HepG2 (cell line): ENCODE data around the gene MCC. TPM values are rescaled to one million over a fixed set of nuclear protein-coding genes. Genes with fewer than 3 reads are reported as not detected.

ENCODE experiments used
- ATAC-seq: fragments of 200-7000 bp; cut with Tn5 transposase; 3 replicates; pipeline ENCODE4 v1.9.1; 2020; ENCODE audit warnings: mild to moderate bottlenecking, moderate library complexity
- BruUV-seq: library from RNA; stranded (reverse); fragments of 400-500 nt; replicated peaks from 2 replicates; lab custom pipeline; 2021; lab: Mats Ljungman, UMichigan
- CTCF ChIA-PET: fragments of 300-600 bp; formaldehyde crosslinking; extraction: SDS; loops from one replicate; lab custom pipeline; 2021; ENCODE audit warnings: low total read pairs, inconsistent platforms, low intra/inter-chr PET ratio; lab: Yijun Ruan, JAX
- POLR2A ChIA-PET: fragments of 350-600 bp; sonication (Branson Sonifier 250); formaldehyde crosslinking; loops from one replicate; lab custom pipeline; 2020; ENCODE audit warnings: antibody characterized with exemption, inconsistent platforms; lab: Yijun Ruan, JAX
- DNase-seq: peaks from one replicate; pipeline ENCODE4 v3.0.0-alpha.2; 2015; ENCODE audit warnings: low spot score
- FAIRE-seq: peaks from 3 replicates; lab custom pipeline; 2011; peaks lifted over from hg19 to GRCh38; lab: Jason Lieb, UNC
- H2AFZ ChIP-seq: one replicate; pipeline ENCODE4 v1.6.1; 2011; ENCODE audit warnings: low read length, inconsistent platforms
- H3K27ac ChIP-seq: fragments of 300-600 bp; 3 replicates; pipeline ENCODE4 v1.8.0; 2011; ENCODE audit warnings: mixed run types, mild to moderate bottlenecking, mixed read lengths, low read length, inconsistent platforms; ENCODE audit not compliant: insufficient read depth; ENCODE audit errors: extremely low read length
- H3K27me3 ChIP-seq, 2 experiments: fragments of 200-600 bp in 1 of 2; 2 replicates in 1 of 2; 3 replicates in 1 of 2; pipeline versions ENCODE4 v1.6.0 to v1.8.0; 2011; ENCODE audit warnings: low read length in 2 of 2, mild to moderate bottlenecking in 2 of 2, moderate library complexity in 2 of 2, inconsistent platforms in 1 of 2; ENCODE audit not compliant: insufficient read depth in 2 of 2, control insufficient read depth in 1 of 2
- H3K36me3 ChIP-seq, 2 experiments: fragments of 200-600 bp in 1 of 2; replicated peaks in 1 of 2; 2 replicates in 1 of 2; 3 replicates in 1 of 2; pipeline versions ENCODE4 v1.5.1 to v1.8.0; 2011; ENCODE audit warnings: low read length in 2 of 2, inconsistent platforms in 1 of 2; ENCODE audit not compliant: insufficient read depth in 2 of 2, control insufficient read depth in 1 of 2
- H3K4me1 ChIP-seq: 2 replicates; pipeline ENCODE4 v1.5.1; 2012; ENCODE audit warnings: low read length, inconsistent platforms; ENCODE audit not compliant: insufficient read depth
- H3K4me2 ChIP-seq: 2 replicates; pipeline ENCODE4 v1.6.0; 2011; ENCODE audit warnings: low read depth, low read length, inconsistent platforms
- H3K4me3 ChIP-seq, 3 experiments: fragments of 200-600 bp in 1 of 3; sonication (generic), shearing (Covaris generic) in 1 of 3; replicated peaks in 1 of 3; 2 replicates each; pipeline ENCODE4 v1.5.1; 2011 to 2016; ENCODE audit warnings: low read length in 3 of 3, inconsistent platforms in 2 of 3, low read depth in 2 of 3, mild to moderate bottlenecking in 2 of 3, control low read depth in 1 of 3, mixed read lengths in 1 of 3; ENCODE audit not compliant: insufficient read depth in 1 of 3
- H3K79me2 ChIP-seq: one replicate; pipeline ENCODE4 v1.6.1; 2011; ENCODE audit warnings: low read length, inconsistent platforms; ENCODE audit not compliant: insufficient read depth
- H3K9ac ChIP-seq: 2 replicates; pipeline ENCODE4 v1.6.0; 2011; ENCODE audit warnings: mild to moderate bottlenecking, low read depth, low read length, inconsistent platforms; ENCODE audit not compliant: insufficient read depth
- H3K9me3 ChIP-seq: 2 replicates; pipeline ENCODE4 v1.5.1; 2012; ENCODE audit warnings: mild to moderate bottlenecking, low read length
- H4K20me1 ChIP-seq: 2 replicates; pipeline ENCODE4 v1.6.0; 2011; ENCODE audit warnings: inconsistent platforms, mild to moderate bottlenecking, low read length, moderate library complexity; ENCODE audit not compliant: insufficient read depth
- ARNTL ChIP-seq: sonication (generic); formaldehyde crosslinking; IDR thresholded peaks from 2 replicates; pipeline ENCODE4 v1.4.0; 2020; ENCODE audit warnings: mild to moderate bottlenecking, missing genetic modification reagents
- FLYWCH1 ChIP-seq: sonication (generic); formaldehyde crosslinking; IDR thresholded peaks from 2 replicates; pipeline ENCODE4 v1.8.1; 2023; ENCODE audit warnings: mild to moderate bottlenecking, missing genetic modification reagents
- FOSL2 ChIP-seq: sonication (generic); formaldehyde crosslinking; IDR thresholded peaks from 2 replicates; pipeline ENCODE4 v1.4.0; 2020; ENCODE audit warnings: missing genetic modification reagents
- FOXO1 ChIP-seq: sonication (generic); formaldehyde crosslinking; IDR thresholded peaks from 2 replicates; pipeline ENCODE4 v1.4.0; 2020; ENCODE audit warnings: missing genetic modification reagents
- HHEX ChIP-seq: IDR thresholded peaks from 2 replicates; pipeline ENCODE4 v1.6.1; 2016; ENCODE audit warnings: control low read depth
- MBNL3 ChIP-seq: fragments of 250-450 bp; sonication (Bioruptor Pico); conservative IDR thresholded peaks from 2 replicates; pipeline ENCODE4 v1.8.0; 2022; ENCODE audit warnings: mild to moderate bottlenecking, inconsistent platforms
- NFIC ChIP-seq: IDR thresholded peaks from 2 replicates; pipeline ENCODE4 v1.6.1; 2012; ENCODE audit warnings: mild to moderate bottlenecking, low read length, inconsistent platforms
- SAFB2 ChIP-seq: sonication (generic); formaldehyde crosslinking; IDR thresholded peaks from 2 replicates; pipeline ENCODE4 v1.5.1; 2020; ENCODE audit warnings: missing genetic modification reagents, low read depth, mild to moderate bottlenecking, borderline replicate concordance
- SNAPC2 ChIP-seq: sonication (generic); formaldehyde crosslinking; IDR thresholded peaks from 2 replicates; pipeline ENCODE4 v1.8.1; 2022; ENCODE audit warnings: mild to moderate bottlenecking, missing genetic modification reagents
- SNRNP70 ChIP-seq: fragments of 200-400 bp; formaldehyde crosslinking; IDR thresholded peaks from 2 replicates; pipeline ENCODE4 v1.6.1; 2017; ENCODE audit warnings: mild to moderate bottlenecking, low read depth, low read length, moderate library complexity
- SPEN ChIP-seq: sonication (generic); formaldehyde crosslinking; IDR thresholded peaks from 2 replicates; pipeline ENCODE4 v1.5.1; 2020; ENCODE audit warnings: low read depth, mild to moderate bottlenecking, missing genetic modification reagents
- TCF7 ChIP-seq: sonication (generic); IDR thresholded peaks from 2 replicates; pipeline ENCODE4 v1.6.1; 2016; ENCODE audit warnings: antibody characterized with exemption, low read depth
- TEAD3 ChIP-seq: optimal IDR thresholded peaks from 2 replicates; pipeline ENCODE3; 2016; ENCODE audit warnings: borderline replicate concordance
- ZEB1 ChIP-seq: IDR thresholded peaks from 2 replicates; pipeline ENCODE4 v1.6.1; 2012; ENCODE audit warnings: mild to moderate bottlenecking, low read depth, inconsistent platforms; ENCODE audit not compliant: insufficient replicate concordance
- ZNF496 ChIP-seq: sonication (generic); formaldehyde crosslinking; IDR thresholded peaks from 2 replicates; pipeline ENCODE4 v1.8.1; 2023; ENCODE audit warnings: mild to moderate bottlenecking, moderate library complexity, missing genetic modification reagents; ENCODE audit not compliant: insufficient replicate concordance
- ZSCAN31 ChIP-seq: sonication (generic); formaldehyde crosslinking; IDR thresholded peaks from 2 replicates; pipeline ENCODE4 v1.5.0; 2020; ENCODE audit warnings: low read depth, mild to moderate bottlenecking, missing genetic modification reagents
- WGBS: methylation state at CpG from one replicate; pipeline ENCODE4 v1.1.6; 2017; ENCODE audit warnings: low lambda C conversion rate; 5-methylcytosine and 5-hydroxymethylcytosine counted together
- in situ Hi-C: cut with HindIII; loops from 2 replicates; pipeline ENCODE4 v1.10.0; 2017; ENCODE audit warnings: low pct_unique_long_range_greater_than_20kb; ENCODE audit not compliant: extremely low pct_ligation_motif_present
- intact Hi-C: fragments of 100-400 bp; cut with micrococcal nuclease; formaldehyde crosslinking; loops from one replicate; pipeline ENCODE4 v1.10.0; 2022; ENCODE audit not compliant: unreplicated experiment
- polyA plus RNA-seq, 8 experiments: library from polyadenylated mRNA; depleted of rRNA in 3 of 8; stranded (reverse) in 7 of 8; unstranded in 1 of 8; fragments of >200 nt; fragmentation: Illumina TruSeq in 4 of 8; extraction: Trizol in 4 of 8; gene quantifications; 2 replicates each; pipeline versions ENCODE4 v1.2.1 to v1.2.3, GENCODE V29; 2011 to 2016; ENCODE audit warnings: low read depth in 4 of 8, missing spikeins in 1 of 8, mixed read lengths in 1 of 8; ENCODE audit not compliant: insufficient read depth in 1 of 8
- total RNA-seq, 5 experiments: library from RNA; depleted of rRNA; stranded (reverse); fragments of >200 nt; fragmentation: Illumina TruSeq; extraction: Trizol; gene quantifications; 2 replicates each; pipeline ENCODE4 v1.2.3, GENCODE V29; 2016; ENCODE audit warnings: low read depth in 1 of 5
- TF ChIP-seq, protein P1 (sequence below): sonication (generic); formaldehyde crosslinking; IDR thresholded peaks from 2 replicates; pipeline ENCODE4 v1.5.0; 2020; ENCODE audit warnings: mild to moderate bottlenecking, low read depth, missing genetic modification reagents, borderline replicate concordance
- TF ChIP-seq, protein P2 (sequence below): IDR thresholded peaks from 2 replicates; pipeline ENCODE4 v1.6.1; 2016
- TF ChIP-seq, protein P3 (sequence below): sonication (generic); formaldehyde crosslinking; IDR thresholded peaks from 2 replicates; pipeline ENCODE4 v1.8.1; 2023; ENCODE audit warnings: mild to moderate bottlenecking, inconsistent platforms, moderate library complexity, missing genetic modification reagents, borderline replicate concordance
- TF ChIP-seq, protein P4 (sequence below): sonication (generic); formaldehyde crosslinking; IDR thresholded peaks from 2 replicates; pipeline ENCODE4 v1.4.0; 2020; ENCODE audit warnings: mild to moderate bottlenecking, missing genetic modification reagents
- TF ChIP-seq, protein P5 (sequence below): sonication (generic); formaldehyde crosslinking; IDR thresholded peaks from 2 replicates; pipeline ENCODE4 v1.4.0; 2020; ENCODE audit warnings: missing genetic modification reagents, borderline replicate concordance

Gene MCC
- total and polyA plus RNA-seq, 2 of the 13 experiments (the other 11 are each of a cell fraction or from before 2014, with no cell fraction given), result 0.55 to 2.4 TPM

DNA sequence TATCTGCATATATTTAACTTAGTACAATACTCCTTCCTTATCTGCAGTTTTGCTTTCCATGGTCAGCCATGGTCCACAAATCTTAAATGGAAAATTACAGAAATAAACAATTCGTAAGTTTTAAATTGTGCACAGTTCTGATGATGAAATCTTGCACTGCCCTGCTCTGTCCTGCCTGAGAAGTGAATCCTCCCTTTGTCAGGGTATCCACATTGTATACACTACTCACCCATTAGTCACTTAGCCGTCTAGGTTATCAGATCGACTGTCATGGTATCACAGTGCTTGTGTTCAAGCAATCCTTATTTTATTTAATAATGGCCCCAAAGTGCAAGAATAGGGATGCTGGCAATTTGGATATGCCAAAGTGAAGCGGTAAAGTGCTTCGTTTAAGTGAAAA, 16.9 kb upstream of the MCC start (continued):
- TF ChIP-seq, protein P1, sequence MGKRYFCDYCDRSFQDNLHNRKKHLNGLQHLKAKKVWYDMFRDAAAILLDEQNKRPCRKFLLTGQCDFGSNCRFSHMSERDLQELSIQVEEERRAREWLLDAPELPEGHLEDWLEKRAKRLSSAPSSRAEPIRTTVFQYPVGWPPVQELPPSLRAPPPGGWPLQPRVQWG, result no peak
- TF ChIP-seq SPEN (CRISPR knock-in tag) (no peak), MBNL3 (CRISPR knock-in tag) (no peak), ZEB1 (no peak), FOXO1 (CRISPR knock-in tag) (no peak), FLYWCH1 (CRISPR knock-in tag) (no peak), FOSL2 (peak; percentile 56; the same call in 1 of the 2 replicates)
- TF ChIP-seq, protein P2, sequence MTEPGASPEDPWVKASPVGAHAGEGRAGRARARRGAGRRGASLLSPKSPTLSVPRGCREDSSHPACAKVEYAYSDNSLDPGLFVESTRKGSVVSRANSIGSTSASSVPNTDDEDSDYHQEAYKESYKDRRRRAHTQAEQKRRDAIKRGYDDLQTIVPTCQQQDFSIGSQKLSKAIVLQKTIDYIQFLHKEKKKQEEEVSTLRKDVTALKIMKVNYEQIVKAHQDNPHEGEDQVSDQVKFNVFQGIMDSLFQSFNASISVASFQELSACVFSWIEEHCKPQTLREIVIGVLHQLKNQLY, result no peak
- TF ChIP-seq, protein P3, sequence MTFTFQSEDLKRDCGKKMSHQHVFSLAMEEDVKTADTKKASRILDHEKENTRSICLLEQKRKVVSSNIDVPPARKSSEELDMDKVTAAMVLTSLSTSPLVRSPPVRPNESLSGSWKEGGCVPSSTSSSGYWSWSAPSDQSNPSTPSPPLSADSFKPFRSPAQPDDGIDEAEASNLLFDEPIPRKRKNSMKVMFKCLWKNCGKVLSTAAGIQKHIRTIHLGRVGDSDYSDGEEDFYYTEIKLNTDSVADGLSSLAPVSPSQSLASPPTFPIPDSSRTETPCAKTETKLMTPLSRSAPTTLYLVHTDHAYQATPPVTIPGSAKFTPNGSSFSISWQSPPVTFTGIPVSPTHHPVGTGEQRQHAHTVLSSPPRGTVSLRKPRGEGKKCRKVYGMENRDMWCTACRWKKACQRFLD (CRISPR knock-in tag), result no peak

DNA sequence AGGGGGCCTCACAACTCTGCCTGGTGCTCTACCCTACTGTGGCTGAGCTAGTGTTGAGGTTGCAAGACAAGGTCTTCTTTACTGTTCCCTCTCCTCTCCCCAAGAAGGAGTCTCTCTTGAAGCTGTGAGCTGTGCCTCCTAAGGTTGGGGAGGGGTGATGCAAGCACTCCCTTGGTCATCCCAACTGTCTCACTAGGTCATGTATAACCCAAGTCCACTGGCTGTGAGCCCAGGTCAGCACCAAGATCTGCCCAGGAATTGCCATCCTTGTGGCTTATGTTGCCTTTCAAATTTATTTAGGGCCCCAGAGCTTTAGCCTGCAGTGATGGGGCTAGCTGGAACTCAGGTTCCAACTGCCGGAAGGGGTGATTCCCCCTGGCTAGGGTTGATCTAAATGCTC, 14.9 kb upstream of the MCC start:
- Histone ChIP-seq H3K79me2 (no peaks in the 10 kb centered on the region), H3K9me3 (no peaks in the 10 kb centered on the region), H3K4me1 (no peaks in the 10 kb centered on the region), H3K36me3 (no peaks in the 10 kb centered on the region), H4K20me1 (no peaks in the 10 kb centered on the region), H3K9ac (no peak overlapping the region), H3K4me2 (no peak overlapping the region), H3K4me3 (no peak overlapping the region), H3K27me3 (no peaks in the 10 kb centered on the region; a peak in 2 of 5 replicates), H2AFZ (no peak overlapping the region), H3K27ac (no peak overlapping the region)
- no peak for FAIRE-seq
- intact Hi-C loops (no loop called here), in situ Hi-C loops (loop anchor here (25.0 kb wide), 1 partner anchor 466 kb away; no protein-coding TSS in a partner anchor)
- BruUV-seq, result no TSS peak
- ChIA-PET CTCF (no interaction called here), POLR2A (interaction anchor here (1.2 kb wide), 1 partner anchor 15 kb away, joined by 3 read pairs; the partner anchor contains the start of gene MCC)
- DNase-seq, result no peak
- ATAC-seq, result no peak
- WGBS, result no CpG with 5 or more reads among the region's 1 CpG
- no peak for TF ChIP-seq TEAD3 (CRISPR knock-in tag)
- no peak for TF ChIP-seq SAFB2 (CRISPR knock-in tag)
- no peak for TF ChIP-seq ZNF496
- TF ChIP-seq, protein P4, sequence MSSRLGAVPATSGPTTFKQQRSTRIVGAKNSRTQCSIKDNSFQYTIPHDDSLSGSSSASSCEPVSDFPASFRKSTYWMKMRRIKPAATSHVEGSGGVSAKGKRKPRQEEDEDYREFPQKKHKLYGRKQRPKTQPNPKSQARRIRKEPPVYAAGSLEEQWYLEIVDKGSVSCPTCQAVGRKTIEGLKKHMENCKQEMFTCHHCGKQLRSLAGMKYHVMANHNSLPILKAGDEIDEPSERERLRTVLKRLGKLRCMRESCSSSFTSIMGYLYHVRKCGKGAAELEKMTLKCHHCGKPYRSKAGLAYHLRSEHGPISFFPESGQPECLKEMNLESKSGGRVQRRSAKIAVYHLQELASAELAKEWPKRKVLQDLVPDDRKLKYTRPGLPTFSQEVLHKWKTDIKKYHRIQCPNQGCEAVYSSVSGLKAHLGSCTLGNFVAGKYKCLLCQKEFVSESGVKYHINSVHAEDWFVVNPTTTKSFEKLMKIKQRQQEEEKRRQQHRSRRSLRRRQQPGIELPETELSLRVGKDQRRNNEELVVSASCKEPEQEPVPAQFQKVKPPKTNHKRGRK (CRISPR knock-in tag), result no peak
- TF ChIP-seq TCF7, result no peak
- TF ChIP-seq NFIC, result no peak
- TF ChIP-seq, protein P5, sequence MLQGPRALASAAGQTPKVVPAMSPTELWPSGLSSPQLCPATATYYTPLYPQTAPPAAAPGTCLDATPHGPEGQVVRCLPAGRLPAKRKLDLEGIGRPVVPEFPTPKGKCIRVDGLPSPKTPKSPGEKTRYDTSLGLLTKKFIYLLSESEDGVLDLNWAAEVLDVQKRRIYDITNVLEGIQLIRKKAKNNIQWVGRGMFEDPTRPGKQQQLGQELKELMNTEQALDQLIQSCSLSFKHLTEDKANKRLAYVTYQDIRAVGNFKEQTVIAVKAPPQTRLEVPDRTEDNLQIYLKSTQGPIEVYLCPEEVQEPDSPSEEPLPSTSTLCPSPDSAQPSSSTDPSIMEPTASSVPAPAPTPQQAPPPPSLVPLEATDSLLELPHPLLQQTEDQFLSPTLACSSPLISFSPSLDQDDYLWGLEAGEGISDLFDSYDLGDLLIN, result no peak
- TF ChIP-seq SNRNP70, result no peak
- no peak for TF ChIP-seq ARNTL
- no peak for TF ChIP-seq HHEX (CRISPR knock-in tag)
- TF ChIP-seq SNAPC2 (CRISPR knock-in tag), result no peak
- TF ChIP-seq ZSCAN31 (CRISPR knock-in tag), result no peak
